Measurements from ENCODE around the gene NAPA. TPM values are rescaled to one million over a fixed set of nuclear protein-coding genes. Genes with fewer than 3 reads are reported as not detected.

The NAPA gene
- total RNA-seq, 1 experiment from 2014 or later: 87.0 TPM

GRCh38 chr19:47499863-47500830 is 14.7 kb downstream of the NAPA start:
- no peak for DNase-seq (ENCODE audit: low read depth)

GRCh38 chr19:47499371-47499770 is 15.5 kb downstream of the NAPA start:
- no peak for DNase-seq (ENCODE audit: low read depth)

GRCh38 chr19:47498561-47498960 is 16.3 kb downstream of the NAPA start:
- no peak for DNase-seq (ENCODE audit: low read depth)

GRCh38 chr19:47497821-47498520 is 16.9 kb downstream of the NAPA start:
- no peak for DNase-seq (ENCODE audit: low read depth)

- DNase-seq (ENCODE audit: low read depth): no peak
Measured at GRCh38 chr19:47497050-47497766, 17.7 kb downstream of the NAPA start.

GRCh38 chr19:47495478-47496372 is 19.1 kb downstream of the NAPA start:
- DNase-seq (ENCODE audit: low read depth): no peak

GRCh38 chr19:47494729-47495128 is 20.1 kb downstream of the NAPA start:
- no peak for DNase-seq (ENCODE audit: low read depth)

- no peak for DNase-seq (ENCODE audit: low read depth)
Measured at GRCh38 chr19:47494211-47494547, 20.7 kb downstream of the NAPA start.

GRCh38 chr19:47493378-47494210 is 21.3 kb downstream of the NAPA start:
- DNase-seq (ENCODE audit: low read depth): no peak

- no peak for DNase-seq (ENCODE audit: low read depth)
Measured at GRCh38 chr19:47492571-47493377, 22.1 kb downstream of the NAPA start.

GRCh38 chr19:47492137-47492533 is 22.7 kb downstream of the NAPA start:
- no peak for DNase-seq (ENCODE audit: low read depth)

- DNase-seq (ENCODE audit: low read depth): no peak
Measured at GRCh38 chr19:47491358-47492136, 23.3 kb downstream of the NAPA start.

GRCh38 chr19:47490847-47491246 is 24.0 kb downstream of the NAPA start:
- no peak for DNase-seq (ENCODE audit: low read depth)

GRCh38 chr19:47490031-47490430 is 24.8 kb downstream of the NAPA start:
- no peak for DNase-seq (ENCODE audit: low read depth)

- no peak for DNase-seq (ENCODE audit: low read depth)
Measured at GRCh38 chr19:47489072-47489914, 25.6 kb downstream of the NAPA start.

- no peak for DNase-seq (ENCODE audit: low read depth)
Measured at GRCh38 chr19:47487551-47488515, 27.0 kb downstream of the NAPA start.

- no peak for DNase-seq (ENCODE audit: low read depth)
Measured at GRCh38 chr19:47486900-47487299, 28.0 kb downstream of the NAPA start.
